ENCODE measurements around the gene TNFRSF13B.
"Not testable (repeated sequence)": the region's sequence is repeated elsewhere in the genome, so short reads cannot be mapped to it uniquely, and the experiment has no call there.

DNA sequence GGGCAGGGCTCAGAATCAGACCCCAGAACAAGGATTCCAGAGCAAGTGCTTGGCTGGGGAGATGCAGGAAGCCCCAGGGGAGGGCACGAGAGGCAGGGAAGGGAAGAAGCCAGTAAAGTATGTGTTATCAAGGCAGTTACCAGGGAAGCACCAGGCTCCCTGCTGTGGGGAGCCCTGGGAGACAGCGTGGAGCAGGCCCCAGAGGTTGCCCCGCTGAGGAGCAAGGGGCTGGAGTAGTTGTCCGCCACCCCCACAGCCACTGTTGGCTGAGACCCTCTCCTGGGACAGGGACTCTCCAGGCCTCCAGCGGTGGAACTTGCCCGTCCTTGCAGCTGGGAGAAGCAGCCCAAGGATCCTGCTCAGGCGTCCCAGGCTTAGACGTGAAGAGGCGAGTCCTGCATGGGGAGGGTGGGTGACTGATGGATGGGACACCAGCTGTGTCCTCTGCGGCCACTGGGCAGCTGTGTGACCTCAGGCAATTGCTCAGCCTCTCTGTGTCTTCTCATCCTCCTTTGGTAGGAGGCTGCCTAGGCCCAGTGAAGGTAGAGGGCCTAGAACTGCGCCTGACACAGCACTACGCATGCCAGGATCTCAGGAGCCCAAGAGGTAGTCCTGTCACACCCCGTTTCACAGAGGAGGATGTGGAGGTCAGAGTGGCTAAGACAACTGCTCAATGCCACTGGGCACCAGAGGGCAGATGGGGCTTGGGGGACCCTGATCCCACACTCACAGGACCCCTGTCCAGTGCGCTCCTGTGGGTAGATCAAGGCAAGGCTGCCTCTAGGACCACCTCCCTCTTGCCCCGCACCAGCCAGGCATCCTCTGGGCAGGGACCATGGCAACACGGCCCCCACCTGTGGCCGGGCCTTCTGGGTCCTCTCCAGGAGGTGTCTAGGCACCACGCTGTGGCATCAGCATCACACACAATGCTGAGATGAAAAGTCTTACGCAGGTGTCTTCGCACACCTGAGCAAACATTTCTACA lies 31.1 kb upstream of the TNFRSF13B start:
- not testable (repeated sequence) for TF ChIP-seq CTCF, POLR2A, POLR2AphosphoS5 (IDR thresholded peaks at IDR 0.05)
